ENCODE data around the gene TFF1.
A peak's percentile ranks its signal among the peaks of the same experiment; 100 is the strongest.

Gene TFF1

DNA sequence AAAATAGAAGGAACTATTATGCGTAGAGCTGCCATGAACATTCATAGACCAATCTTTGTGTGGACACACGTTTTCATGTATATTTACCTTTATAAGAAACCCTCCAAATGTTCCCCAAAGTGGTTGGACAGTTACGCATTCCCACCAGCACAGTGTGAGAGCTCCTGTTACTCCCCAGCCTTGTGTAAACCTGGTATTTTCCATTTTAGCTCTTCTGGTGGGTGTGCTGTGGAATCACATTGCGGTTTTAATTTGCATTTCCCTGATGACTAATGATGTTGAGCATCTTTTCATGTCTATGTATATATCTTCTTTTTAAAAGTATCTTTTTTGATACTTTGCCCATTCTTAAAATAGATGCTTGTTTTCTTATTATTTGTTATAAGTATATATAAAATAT, 34.2 kb upstream of the TFF1 start:
- no peak overlapping the region for H3K4me3 ChIP-seq (ENCODE audit: low read depth, low read length)
- DNase-seq (ENCODE audit: low read depth) = no peak
- TF ChIP-seq, protein P1, sequence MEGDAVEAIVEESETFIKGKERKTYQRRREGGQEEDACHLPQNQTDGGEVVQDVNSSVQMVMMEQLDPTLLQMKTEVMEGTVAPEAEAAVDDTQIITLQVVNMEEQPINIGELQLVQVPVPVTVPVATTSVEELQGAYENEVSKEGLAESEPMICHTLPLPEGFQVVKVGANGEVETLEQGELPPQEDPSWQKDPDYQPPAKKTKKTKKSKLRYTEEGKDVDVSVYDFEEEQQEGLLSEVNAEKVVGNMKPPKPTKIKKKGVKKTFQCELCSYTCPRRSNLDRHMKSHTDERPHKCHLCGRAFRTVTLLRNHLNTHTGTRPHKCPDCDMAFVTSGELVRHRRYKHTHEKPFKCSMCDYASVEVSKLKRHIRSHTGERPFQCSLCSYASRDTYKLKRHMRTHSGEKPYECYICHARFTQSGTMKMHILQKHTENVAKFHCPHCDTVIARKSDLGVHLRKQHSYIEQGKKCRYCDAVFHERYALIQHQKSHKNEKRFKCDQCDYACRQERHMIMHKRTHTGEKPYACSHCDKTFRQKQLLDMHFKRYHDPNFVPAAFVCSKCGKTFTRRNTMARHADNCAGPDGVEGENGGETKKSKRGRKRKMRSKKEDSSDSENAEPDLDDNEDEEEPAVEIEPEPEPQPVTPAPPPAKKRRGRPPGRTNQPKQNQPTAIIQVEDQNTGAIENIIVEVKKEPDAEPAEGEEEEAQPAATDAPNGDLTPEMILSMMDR (IDR thresholded peaks at IDR 0.05; ENCODE audit: low read depth, low read length, missing control alignments) = no peak

DNA sequence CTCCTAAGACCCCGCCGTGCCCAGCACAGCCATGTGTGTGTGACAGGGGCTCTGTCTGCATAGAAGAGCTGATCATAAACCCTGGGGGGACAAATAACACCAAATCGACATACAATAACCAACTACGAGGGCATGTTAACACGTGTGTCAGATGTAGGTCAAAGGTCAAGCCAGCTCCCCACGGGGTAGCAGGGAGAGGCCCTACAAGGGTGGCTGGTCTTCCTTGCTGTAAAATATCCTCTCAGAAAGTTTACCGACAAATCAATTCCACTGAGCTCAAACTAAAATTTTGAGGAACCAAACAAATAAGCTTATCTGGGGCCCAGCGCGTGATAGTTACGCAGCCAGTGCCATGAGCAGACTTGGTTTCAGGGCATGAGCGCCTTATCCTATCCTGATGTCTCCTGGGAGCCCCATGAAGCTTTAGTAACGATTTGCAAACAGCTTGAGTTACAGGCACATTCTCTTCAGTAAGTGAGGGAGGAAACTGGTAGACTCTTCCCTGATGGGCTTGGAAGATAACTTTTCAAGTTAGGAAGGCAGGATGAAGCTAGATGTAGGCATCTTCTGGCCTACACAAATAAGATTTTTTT, 32.2 kb upstream of the TFF1 start:
- TF ChIP-seq, protein P1 (IDR thresholded peaks at IDR 0.05; ENCODE audit: low read depth, low read length, missing control alignments) = no peak
- H3K4me3 ChIP-seq (ENCODE audit: low read depth, low read length) = no peak overlapping the region
- DNase-seq (ENCODE audit: low read depth) = no peak

DNA sequence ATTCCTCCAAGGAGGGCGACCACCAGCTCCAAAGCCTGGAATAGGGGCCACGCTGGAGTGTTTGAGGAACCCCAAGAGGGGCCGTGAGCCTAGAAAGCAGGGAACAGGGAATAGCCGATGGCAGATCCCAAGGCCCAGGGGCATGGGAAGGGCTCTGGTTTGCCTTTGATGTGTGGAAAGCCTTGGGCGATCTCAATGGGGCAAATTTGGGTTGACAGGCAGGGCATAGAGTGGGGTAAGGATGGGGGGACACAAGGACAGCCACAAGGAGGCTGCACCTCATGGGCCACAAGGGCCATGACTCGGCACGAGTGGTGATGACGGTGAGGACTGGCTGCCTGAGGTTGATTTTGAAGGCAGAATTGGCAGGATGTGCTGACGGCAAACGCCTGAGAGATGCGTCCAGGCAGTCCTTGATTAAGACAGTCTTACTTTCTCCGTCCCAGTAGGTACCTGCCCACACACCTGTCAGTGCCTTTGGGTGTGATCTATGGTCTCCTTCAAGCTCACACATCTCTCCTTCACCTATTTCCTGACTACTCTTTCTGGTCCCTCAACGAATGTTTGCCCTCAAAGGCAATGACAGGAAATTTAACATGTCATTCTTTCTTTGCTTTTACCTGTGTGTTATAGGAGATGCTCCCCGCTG, 31.5 kb upstream of the TFF1 start:
- DNase-seq (ENCODE audit: low read depth) = no peak
- TF ChIP-seq, protein P1 (IDR thresholded peaks at IDR 0.05; ENCODE audit: low read depth, low read length, missing control alignments) = no peak
- no peak overlapping the region for H3K4me3 ChIP-seq (ENCODE audit: low read depth, low read length)

DNA sequence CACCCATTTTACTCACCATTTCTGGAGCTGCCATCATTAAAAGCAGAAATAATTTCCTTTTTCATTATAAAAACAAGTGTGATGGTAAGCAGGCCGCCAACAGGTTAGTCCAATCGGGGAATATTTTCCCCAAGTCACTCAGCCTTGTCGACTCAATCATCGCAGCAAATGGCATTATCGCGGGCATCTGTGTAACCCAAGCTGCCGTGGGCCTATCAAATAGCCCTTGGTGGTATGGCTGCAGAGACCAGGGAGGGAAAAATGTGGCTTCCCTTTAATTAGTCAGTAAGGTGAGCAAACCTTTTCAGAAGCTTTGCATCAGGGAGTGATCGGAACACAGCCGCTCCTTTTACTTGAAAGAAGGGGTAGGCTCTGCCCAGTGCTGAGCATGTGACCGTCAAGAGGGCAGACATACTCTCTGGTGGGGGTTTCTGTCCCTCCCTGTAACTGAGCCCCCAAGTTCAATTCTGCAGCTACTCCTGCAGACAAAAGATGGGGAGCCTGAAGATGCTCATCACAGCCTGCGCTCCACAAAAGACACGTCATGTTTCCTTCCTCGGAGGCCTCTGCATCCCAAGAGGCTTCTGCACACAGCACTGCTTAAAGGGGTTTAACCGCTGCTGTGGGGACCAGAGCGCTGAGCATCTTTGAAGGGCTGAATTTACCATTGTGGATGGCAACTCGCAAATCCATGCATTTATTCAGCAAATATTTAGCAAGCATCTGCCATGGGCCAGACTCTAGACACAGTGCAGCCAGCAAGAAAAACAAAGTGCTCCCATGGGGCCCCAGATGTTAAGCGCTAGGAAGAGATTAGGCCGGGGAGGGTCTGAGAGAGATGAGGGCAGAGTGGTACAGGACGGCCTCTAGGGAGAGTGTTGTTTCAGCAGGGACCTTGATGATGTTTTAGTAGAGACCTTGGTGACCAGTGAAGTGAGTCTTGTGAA, 30.7 kb upstream of the TFF1 start:
- no peak for DNase-seq (ENCODE audit: low read depth)
- no peak overlapping the region for H3K4me3 ChIP-seq (ENCODE audit: low read depth, low read length)
- TF ChIP-seq, protein P1 (IDR thresholded peaks at IDR 0.05; ENCODE audit: low read depth, low read length, missing control alignments) = no peak

- TF ChIP-seq, protein P1 (IDR thresholded peaks at IDR 0.05; ENCODE audit: low read depth, low read length, missing control alignments) = no peak
- H3K4me3 ChIP-seq (ENCODE audit: low read depth, low read length) = peak within 1 kb of the TSS; percentile 62
- no peak for DNase-seq (ENCODE audit: low read depth)
Observed at GRCh38 chr21:42395905-42396651, 29.7 kb upstream of the TFF1 start, which contains the start of gene TMPRSS3. Gene TMPRSS3 (minus strand): TSS chr21:42396052. CDS start chr21:42395417, 635 bp downstream.

- peak; percentile 53 for DNase-seq (ENCODE audit: low read depth)
- peak overlapping the region; percentile 62 for H3K4me3 ChIP-seq (ENCODE audit: low read depth, low read length)
- TF ChIP-seq, protein P1 (IDR thresholded peaks at IDR 0.05; ENCODE audit: low read depth, low read length, missing control alignments) = no peak
Observed at GRCh38 chr21:42395302-42395701, 29.0 kb upstream of the TFF1 start.

All from GM12864 (cell line).